ENCODE results near the gene RASGRF2.

DNA sequence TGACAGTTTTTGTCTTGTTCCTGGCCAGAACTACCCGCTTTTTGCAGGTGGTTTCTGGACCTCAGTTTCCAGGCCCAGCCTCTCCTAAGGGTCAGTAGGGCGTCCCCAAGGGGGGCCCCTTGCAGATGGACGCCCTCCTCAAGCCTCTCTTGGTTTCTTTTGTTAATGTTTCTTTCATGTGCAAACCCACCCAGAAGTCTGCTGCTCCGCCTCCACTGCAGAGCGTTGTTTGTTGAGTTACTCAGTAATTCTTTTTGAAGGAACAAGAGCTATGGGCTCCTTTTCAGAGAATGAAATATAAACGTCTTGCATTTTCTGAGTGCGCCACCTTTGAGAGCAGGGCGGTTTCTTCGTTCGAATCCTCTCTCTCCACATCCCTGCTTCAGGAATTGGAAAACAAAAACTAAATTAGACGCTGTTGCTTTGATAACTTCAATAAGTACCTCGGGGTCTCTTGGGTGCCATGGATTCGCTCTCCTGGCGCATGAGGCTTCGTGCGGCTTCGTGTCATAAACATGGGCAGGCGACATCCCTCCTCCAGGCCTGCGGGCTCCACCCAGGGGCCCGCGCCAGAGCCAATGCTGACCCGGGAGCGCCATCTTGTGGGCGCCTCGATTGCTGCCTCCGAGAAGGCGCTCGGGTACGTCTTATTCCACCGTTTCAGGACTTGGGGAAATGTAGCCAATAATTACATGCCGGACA is 234.6 kb downstream of the RASGRF2 start:
- TF ChIP-seq, protein P1, sequence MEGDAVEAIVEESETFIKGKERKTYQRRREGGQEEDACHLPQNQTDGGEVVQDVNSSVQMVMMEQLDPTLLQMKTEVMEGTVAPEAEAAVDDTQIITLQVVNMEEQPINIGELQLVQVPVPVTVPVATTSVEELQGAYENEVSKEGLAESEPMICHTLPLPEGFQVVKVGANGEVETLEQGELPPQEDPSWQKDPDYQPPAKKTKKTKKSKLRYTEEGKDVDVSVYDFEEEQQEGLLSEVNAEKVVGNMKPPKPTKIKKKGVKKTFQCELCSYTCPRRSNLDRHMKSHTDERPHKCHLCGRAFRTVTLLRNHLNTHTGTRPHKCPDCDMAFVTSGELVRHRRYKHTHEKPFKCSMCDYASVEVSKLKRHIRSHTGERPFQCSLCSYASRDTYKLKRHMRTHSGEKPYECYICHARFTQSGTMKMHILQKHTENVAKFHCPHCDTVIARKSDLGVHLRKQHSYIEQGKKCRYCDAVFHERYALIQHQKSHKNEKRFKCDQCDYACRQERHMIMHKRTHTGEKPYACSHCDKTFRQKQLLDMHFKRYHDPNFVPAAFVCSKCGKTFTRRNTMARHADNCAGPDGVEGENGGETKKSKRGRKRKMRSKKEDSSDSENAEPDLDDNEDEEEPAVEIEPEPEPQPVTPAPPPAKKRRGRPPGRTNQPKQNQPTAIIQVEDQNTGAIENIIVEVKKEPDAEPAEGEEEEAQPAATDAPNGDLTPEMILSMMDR (IDR thresholded peaks at IDR 0.05): peak; percentile 99
- TF ChIP-seq ZFX (IDR thresholded peaks at IDR 0.05; ENCODE audit: borderline replicate concordance): no peak
